Measurements from ENCODE around the gene WWC2. TPM values are rescaled to one million over a fixed set of nuclear protein-coding genes. Genes with fewer than 3 reads are reported as not detected.

The WWC2 gene
- total RNA-seq, 4 donors from 2014 or later, result 4.6 to 40.4 (median 9.5) TPM

GRCh38 chr4:183195534-183195933 lies 96.5 kb downstream of the WWC2 start:
- H3K9me3 ChIP-seq, result no peaks in the 10 kb centered on the region
- no peak overlapping the region for H3K4me3 ChIP-seq
- no peak for DNase-seq
- no peak for TF ChIP-seq POLR2A (IDR thresholded peaks at IDR 0.05)
- TF ChIP-seq, protein P1, sequence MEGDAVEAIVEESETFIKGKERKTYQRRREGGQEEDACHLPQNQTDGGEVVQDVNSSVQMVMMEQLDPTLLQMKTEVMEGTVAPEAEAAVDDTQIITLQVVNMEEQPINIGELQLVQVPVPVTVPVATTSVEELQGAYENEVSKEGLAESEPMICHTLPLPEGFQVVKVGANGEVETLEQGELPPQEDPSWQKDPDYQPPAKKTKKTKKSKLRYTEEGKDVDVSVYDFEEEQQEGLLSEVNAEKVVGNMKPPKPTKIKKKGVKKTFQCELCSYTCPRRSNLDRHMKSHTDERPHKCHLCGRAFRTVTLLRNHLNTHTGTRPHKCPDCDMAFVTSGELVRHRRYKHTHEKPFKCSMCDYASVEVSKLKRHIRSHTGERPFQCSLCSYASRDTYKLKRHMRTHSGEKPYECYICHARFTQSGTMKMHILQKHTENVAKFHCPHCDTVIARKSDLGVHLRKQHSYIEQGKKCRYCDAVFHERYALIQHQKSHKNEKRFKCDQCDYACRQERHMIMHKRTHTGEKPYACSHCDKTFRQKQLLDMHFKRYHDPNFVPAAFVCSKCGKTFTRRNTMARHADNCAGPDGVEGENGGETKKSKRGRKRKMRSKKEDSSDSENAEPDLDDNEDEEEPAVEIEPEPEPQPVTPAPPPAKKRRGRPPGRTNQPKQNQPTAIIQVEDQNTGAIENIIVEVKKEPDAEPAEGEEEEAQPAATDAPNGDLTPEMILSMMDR (IDR thresholded peaks at IDR 0.05), result no peak
- no peak overlapping the region for H3K27ac ChIP-seq
- no peaks in the 10 kb centered on the region for H3K4me1 ChIP-seq
- no peaks in the 10 kb centered on the region for H3K27me3 ChIP-seq
- no peaks in the 10 kb centered on the region for H3K36me3 ChIP-seq

DNA sequence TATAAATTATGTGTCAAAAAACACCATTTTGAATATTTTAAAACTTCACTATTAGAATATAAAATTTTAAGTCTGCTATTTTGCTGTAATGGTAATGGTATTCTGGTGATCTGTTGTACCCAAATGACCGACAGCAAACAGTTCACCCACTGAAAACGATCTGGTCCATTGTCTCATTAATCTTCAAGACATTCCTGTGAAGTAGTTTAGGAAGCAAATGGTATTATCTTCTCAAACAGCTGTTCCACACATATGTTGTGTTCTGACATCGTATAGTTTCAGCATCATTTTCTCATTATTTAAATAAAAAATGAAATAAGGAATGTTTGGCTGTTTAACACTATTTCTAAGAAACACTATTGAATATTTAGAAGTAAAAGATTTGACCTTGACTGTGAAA lies 98.1 kb downstream of the WWC2 start:
- no peaks in the 10 kb centered on the region for H3K27me3 ChIP-seq
- H3K4me1 ChIP-seq, result no peaks in the 10 kb centered on the region
- DNase-seq, result no peak
- H3K9me3 ChIP-seq, result no peaks in the 10 kb centered on the region
- no peak overlapping the region for H3K4me3 ChIP-seq
- no peaks in the 10 kb centered on the region for H3K36me3 ChIP-seq
- no peak for TF ChIP-seq POLR2A (IDR thresholded peaks at IDR 0.05)
- TF ChIP-seq, protein P1 (IDR thresholded peaks at IDR 0.05), result no peak
- H3K27ac ChIP-seq, result no peak overlapping the region

DNA sequence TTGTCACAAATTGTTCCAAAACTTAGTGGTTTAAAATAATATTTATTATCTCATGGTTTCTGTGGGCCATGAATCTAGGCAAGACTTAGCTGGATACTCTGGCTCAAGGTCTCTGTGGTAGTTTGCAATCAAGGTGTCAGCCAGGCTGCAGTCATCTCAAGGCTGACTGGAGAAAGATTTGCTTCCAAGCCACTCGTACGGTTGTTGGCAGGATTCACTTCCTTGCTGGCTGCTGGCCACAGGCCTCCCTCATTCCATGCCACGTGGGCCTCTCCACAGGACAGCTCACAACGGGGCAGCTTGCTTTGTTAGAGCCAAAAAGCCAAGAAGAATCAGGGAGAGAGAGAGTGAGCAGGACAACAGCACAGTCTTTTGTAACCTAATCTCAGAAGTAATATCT lies 101.4 kb downstream of the WWC2 start:
- no peak overlapping the region for H3K27ac ChIP-seq
- no peaks in the 10 kb centered on the region for H3K36me3 ChIP-seq
- DNase-seq, result no peak
- H3K27me3 ChIP-seq, result no peaks in the 10 kb centered on the region
- H3K4me1 ChIP-seq, result no peaks in the 10 kb centered on the region
- H3K9me3 ChIP-seq, result no peaks in the 10 kb centered on the region
- H3K4me3 ChIP-seq, result no peak overlapping the region
- TF ChIP-seq POLR2A (IDR thresholded peaks at IDR 0.05), result no peak
- TF ChIP-seq, protein P1 (IDR thresholded peaks at IDR 0.05), result no peak

DNA sequence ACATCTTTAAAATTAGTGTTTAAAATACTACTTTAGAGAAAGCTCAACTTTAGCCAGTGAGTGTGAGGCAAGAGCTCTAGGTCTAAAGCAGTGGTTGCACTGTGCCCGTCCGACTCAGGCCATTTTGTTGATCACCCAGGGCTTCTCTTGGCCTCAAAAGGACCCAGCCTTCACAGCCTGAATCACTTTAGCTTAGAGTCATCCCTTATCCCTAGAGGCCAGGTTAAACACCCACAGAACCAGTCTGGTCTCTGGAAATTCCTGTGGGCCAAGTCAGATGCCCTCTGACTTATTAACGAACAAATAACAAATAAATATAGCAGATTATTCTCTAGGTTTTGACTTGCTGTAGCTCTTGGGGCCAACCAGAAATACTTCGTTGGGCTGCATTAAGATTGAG lies 102.3 kb downstream of the WWC2 start:
- H3K27me3 ChIP-seq, result no peaks in the 10 kb centered on the region
- no peaks in the 10 kb centered on the region for H3K36me3 ChIP-seq
- H3K4me3 ChIP-seq, result no peak overlapping the region
- no peaks in the 10 kb centered on the region for H3K9me3 ChIP-seq
- TF ChIP-seq, protein P1 (IDR thresholded peaks at IDR 0.05), result no peak
- no peak for TF ChIP-seq POLR2A (IDR thresholded peaks at IDR 0.05)
- H3K4me1 ChIP-seq, result no peaks in the 10 kb centered on the region
- no peak overlapping the region for H3K27ac ChIP-seq
- no peak for DNase-seq

DNA sequence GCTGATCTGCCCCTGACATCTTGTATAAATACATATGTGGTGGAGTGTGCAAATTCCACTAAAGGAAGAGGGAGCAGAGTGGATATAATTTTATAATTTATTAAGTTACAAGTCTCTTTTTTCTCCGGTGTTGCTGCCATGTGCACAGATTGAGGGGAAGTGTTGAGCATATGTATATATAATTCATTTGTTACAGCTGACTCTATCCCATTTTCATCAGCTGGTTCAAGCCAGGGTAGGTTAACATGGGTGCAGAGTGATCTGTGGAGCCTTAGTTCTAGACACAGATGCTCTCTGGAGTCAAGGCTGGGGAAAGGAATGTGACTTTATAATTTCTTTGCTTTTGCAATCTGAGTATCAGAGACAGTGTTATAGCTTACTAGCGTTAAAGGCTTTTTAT lies 103.5 kb downstream of the WWC2 start:
- Histone ChIP-seq H3K9me3 (no peaks in the 10 kb centered on the region), H3K4me3 (no peak overlapping the region), H3K27me3 (no peaks in the 10 kb centered on the region), H3K36me3 (no peaks in the 10 kb centered on the region), H3K4me1 (no peaks in the 10 kb centered on the region), H3K27ac (no peak overlapping the region)
- no peak for DNase-seq
- TF ChIP-seq, protein P1 (IDR thresholded peaks at IDR 0.05), result no peak
- no peak for TF ChIP-seq POLR2A (IDR thresholded peaks at IDR 0.05)

GRCh38 chr4:183204793-183205192 lies 105.7 kb downstream of the WWC2 start:
- TF ChIP-seq, protein P1 (IDR thresholded peaks at IDR 0.05), result no peak
- no peak for TF ChIP-seq POLR2A (IDR thresholded peaks at IDR 0.05)
- Histone ChIP-seq H3K27me3 (no peaks in the 10 kb centered on the region), H3K9me3 (no peaks in the 10 kb centered on the region), H3K36me3 (no peaks in the 10 kb centered on the region), H3K4me3 (no peak overlapping the region), H3K4me1 (no peaks in the 10 kb centered on the region), H3K27ac (no peak overlapping the region)
- DNase-seq, result no peak

Measured in Peyer's patch (tissue), 4 donors.